GM18951 (cell line): ENCODE results near the gene CACNB4.

Experiments used
- POLR2A ChIP-seq: IDR thresholded peaks from 4 replicates; pipeline ENCODE4 v1.6.1; 2011; ENCODE audit warnings: mild to moderate bottlenecking; ENCODE audit not compliant: insufficient read length, insufficient read depth; ENCODE audit errors: extremely low read depth
- in situ Hi-C: fragments of 300-500 bp; cut with MboI; formaldehyde crosslinking; loops from one replicate; pipeline ENCODE4 v1.12.0; 2022; ENCODE audit warnings: low sequenced_read_pairs, mixed read lengths, inconsistent platforms; ENCODE audit not compliant: unreplicated experiment

Gene CACNB4

DNA sequence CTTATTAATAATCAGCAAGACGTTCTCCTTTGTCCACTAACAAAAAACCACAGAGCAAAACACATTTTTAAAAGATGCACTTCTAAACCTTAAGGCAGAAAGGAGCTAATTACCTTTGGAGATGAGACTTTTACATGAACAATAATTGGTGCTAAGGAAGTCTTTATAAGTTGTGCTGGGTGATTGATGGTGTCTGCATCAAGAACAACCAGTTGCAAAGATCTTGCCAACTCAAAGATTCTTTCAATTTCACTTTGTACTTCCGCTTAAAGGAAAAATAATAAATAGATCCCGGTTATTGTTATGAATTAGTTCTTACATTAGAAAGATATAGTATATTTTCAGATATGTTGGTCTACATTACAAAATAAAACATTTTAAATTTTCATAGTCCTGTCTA, 243.7 kb downstream of the CACNB4 start:
- in situ Hi-C loops: no loop called here

DNA sequence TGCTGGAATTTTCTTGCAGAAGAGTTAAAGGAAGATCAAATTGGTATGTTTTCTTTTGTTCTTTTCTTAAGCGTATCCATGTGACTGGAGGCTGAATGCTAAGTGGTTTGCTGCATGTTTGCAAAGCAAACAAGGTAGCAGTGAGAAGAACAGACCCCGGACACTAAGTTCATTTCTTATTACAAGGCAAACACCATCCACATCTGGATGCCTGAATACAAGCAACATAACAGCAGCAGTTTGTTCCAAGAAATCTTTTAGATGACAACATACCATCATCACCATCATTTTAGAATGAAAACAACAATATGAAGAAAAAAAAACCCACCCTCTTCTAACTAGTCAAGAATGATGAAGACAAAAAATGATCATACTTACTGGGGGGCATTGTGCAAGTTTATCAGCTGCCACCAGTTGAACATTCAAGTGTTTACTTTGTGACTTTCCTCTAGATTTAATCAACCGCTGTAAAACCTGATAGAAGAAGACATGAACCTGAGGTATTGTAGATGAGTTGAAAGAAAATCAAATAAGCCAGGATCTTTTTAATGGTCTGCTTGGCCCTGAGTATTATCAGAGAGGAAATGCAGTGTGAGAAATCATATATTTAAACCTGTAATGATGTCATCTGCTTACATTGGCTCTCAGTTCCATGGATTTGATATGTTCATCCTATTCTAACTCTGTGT, 245.6 kb downstream of the CACNB4 start:
- no peak for TF ChIP-seq POLR2A
- in situ Hi-C loops: no loop called here

More for the DNA sequence above, 243.7 kb downstream of the CACNB4 start:
- no peak for TF ChIP-seq POLR2A

DNA sequence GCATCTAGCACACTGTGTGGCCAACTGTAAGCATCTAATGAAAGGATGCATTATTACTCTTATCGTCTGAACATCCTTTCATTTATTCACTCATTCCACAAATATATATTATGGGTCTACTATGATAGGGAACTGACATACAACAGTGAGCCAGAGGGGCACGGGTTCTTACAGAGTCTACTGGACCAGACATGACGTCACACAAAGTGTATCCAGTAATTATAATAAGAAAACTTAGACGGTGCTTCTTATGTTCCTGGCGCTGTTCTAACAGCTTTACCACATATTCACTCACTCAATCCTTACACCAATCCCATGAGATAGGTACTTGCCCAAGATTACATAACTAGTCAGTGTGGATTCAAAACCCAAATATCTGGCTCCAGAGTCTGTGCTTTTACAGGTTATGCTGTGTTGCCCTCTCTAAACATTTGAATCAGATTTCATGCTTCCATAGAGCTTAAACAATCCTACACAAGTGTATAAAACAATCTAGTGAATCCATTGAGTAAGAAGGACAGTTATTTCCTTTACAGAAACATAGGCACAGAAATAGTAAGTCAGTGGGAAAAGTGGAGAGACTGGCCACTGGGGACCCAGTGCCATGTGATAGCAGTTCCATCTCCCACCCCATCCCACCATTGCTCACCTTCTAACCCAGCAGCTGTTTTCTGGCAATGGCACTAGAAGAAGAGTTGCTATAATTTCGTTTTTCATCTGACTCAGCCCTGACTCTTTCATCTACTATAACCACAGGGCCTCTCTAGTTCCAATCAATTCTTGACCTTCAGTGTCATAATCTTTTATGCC, 246.4 kb downstream of the CACNB4 start:
- in situ Hi-C loops: no loop called here
- TF ChIP-seq POLR2A: no peak

DNA sequence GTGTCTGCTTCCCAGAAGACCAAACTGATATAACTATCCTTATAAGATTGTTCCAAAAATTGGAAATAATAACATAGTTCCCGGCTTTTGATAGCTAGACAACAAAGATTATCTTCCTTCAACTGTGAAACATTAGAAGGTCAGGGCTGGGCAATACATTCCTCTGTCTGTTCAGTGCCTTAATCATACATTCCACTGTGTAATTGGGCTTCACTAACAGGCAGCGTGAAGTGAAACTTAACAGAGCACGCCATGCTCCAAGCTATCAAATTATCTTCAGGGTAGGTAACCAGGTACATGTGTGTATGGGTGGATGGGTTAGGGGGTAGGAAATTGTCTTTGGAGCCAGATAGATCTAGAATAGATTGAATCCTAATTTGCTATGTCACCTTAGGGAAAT, 247.1 kb downstream of the CACNB4 start:
- in situ Hi-C loops: no loop called here
- no peak for TF ChIP-seq POLR2A

DNA sequence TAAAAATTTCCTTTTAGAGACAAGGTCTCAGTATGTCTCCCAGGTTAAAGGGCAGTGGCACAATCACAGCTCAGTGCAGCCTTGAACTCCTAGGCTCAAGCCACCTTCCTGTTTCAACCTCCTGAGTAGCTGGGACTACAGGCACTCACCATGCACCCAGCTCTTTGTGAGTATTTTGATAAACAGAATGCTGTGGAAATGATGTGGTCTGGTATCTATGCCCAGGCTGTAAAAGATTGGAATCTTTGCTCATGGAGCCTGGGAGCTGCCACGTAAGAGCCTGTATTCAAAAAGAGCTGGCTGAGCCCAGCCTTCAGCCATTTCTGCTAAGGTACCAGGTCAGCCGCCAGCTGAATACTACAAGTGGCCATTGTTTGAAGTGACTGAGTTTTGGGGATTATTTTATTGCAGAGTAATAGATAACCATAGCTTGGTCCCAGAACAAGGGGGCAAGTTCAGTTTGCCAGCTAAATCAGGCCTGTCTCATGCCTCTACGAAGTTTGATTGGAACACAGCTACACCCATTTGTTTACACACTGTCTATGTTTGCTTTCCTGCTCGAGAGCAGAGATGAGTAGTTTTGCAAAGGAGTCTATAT, 249.3 kb downstream of the CACNB4 start:
- in situ Hi-C loops: no loop called here

DNA sequence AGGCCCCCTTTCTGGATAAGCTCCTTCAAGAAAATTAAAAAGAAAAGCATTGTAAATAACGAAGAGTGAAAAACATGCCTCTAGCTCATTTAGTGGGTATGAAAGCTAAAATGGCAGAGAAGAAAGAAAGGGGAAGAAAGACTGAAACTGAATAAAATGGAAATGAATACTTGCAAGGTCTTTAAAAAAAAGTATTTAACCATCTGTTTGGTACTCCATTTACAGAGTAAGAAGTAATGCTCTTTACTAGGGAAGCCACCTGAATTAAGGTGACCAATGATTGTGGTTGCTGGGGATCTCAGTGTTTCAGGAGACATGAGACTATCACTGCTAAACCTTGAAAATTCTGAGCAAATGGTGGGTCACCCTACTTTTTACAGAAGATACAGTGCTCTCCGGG, 253.0 kb downstream of the CACNB4 start:
- in situ Hi-C loops: no loop called here
- TF ChIP-seq POLR2A: no peak

More for the DNA sequence above, 249.3 kb downstream of the CACNB4 start:
- no peak for TF ChIP-seq POLR2A

DNA sequence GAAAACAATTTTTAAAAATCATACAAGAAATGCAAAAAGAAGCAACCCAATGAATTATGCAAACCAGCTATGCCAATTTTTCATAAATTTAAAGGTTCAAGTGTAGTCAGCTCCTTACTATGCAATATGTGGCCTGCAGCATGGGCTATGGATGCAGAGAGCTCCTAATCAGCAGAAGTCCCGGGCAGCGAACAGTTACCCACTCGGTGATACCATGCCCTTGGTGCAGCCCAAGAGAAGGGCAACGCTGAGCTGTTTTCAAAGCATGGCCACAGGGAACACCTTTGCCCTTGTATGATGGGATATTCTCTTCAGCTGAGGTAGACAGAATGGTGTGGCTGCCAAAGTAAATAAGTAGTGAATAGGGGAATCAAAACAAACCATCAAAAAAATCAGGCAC, 253.4 kb downstream of the CACNB4 start:
- in situ Hi-C loops: no loop called here
- no peak for TF ChIP-seq POLR2A

DNA sequence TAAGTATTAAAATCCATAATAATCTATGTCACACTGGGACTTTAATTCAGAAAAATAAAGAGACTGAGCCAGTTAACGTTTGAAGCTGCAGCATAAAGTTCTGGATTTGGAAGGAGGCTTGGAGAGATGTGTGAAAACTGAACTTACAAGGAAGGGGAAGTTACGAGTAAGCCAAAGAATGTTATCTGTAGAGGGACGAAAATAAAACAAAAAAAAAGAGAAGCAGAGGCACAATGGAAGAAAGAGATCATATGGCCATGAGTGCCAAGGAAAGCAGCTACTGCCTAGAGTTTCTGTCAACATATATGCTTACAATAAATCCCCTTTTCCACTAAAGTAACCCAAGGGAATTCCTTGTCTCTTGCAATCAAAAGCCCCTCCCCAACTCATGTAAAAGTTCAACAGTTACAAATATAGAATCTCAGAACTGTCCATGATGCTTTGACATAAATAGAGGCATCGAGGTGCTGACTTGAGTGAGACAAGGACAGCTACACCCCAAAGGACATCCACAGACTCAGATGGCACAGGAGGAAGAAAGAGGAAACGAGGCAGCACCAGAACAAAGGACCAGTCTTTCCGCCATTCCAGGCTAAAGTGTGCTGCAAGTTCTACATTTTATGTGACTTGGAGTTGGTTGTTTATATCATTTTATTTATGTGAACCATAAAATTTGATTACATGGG, 254.5 kb downstream of the CACNB4 start:
- in situ Hi-C loops: no loop called here
- TF ChIP-seq POLR2A: no peak

DNA sequence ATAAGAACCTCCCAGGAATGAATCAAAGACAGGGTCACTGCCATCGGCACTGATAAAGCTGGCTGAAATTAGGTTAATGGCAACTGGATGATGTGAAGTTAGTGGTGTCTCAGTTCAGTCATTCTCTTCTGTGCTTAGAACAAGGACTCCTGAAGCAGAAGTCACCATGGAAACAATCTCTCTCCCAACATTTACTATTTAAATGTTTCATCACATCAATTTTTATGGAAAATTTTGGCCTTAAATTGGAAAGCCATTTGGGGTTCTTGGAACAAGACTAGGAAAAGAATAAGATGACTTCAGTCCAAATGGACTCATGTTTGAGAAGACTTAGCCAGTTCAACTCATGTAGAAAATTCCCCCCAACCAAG, 255.2 kb downstream of the CACNB4 start:
- TF ChIP-seq POLR2A: no peak
- in situ Hi-C loops: no loop called here

DNA sequence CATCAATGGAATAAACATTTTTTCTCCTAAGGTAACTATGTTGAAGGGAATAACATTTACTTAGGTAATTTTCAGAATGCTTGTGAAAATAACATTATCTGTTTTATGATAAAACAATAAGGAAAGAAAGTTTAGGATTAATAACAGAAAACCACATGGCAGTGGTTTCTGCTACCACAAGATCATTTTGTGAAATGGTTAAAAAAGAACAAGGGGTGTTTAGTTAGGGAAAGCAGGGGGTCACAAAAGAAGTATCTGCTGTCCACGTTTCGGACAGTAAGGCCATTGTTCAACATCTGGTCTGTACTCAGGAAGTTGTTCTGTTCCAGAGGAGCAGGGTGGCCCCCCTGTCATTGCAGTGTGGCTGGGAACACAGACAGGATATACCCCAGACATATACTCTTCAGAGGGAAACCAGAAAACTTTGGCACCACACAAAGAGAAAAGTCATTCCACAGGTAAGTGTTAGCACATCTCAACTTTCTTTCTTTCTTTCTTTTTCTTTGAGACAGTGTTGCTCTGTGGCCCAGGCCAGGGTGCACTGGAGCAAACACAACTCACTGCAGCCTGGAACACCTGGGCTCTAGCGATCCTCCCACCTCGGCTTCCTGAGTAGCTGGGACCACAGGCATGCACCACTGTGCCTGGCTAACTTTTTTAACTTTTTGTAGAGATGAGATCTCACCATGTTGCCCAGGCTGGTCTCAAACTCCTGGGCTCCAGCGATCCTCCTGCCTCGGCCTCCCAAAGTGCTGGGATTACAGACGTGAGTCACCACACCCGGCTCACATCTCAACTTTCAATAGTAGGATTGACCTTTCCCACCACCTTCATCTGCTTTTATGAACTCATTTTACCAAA, 255.8 kb downstream of the CACNB4 start:
- in situ Hi-C loops: no loop called here
- no peak for TF ChIP-seq POLR2A

DNA sequence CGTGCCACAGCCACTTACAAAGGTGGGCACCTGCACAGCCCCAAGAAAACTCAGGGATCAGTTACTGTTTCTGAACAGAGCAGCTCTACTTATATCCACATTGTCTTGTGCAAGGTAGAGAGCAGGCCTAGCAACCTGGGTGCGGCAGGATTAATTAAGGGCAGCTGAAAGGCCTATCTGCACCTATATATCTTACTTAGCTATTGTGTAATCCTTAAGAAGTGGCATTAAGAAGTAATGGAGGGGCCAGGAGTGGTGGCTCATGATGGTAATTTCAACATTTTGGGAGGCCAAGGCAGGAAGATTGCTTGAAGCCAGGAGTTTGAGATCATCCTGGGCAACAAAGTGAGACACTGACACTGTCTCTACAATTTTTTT, 257.8 kb downstream of the CACNB4 start:
- TF ChIP-seq POLR2A: no peak
- in situ Hi-C loops: no loop called here

DNA sequence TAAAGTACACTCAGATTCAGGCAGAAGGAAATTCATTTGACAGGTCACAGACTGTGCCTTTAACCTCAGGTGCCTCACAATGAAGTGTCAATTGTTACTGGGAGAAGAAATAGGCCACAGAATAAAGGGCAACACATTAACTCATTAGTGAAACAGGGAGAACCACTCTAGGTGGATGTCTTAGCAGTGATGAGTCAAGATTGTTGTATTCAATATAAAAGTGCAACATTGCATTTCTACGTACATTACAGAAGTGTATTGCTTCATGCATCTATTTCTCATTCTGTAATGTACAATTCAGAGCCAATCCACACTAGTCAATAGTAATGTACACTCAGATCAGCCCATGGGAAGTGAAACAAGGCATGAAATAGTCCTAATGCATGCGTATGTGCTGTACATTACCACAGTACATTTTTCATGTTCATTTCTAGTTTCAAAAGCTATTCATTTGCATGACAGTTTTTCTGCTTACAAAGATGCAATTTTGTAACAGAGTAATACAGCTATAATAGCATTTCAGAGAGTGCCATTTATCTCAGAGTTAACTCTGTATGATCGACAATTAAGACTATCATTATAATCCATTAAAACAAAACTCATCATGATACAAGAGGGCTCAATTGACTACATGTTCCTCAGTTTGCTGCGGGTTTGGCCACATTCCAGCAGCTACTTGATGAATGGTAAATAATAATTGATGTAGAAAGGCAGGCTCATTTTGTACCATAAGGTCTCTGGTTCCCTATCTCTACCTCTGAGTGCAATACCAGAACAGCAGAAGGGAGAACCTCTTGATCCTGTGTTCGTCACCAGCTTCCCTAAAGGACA, 258.4 kb downstream of the CACNB4 start:
- in situ Hi-C loops: no loop called here
- no peak for TF ChIP-seq POLR2A
